ENCODE results near the gene CALHM6. TPM values are rescaled to one million over a fixed set of nuclear protein-coding genes. Genes with fewer than 3 reads are reported as not detected.

CALHM6 gene
- total RNA-seq (2022), result not detected in 2 replicates
- not detected for Bru-seq, nascent RNA
- BruChase-seq, experiment 1, labeled RNA remaining after a 2-hour chase, result not detected
- BruChase-seq, experiment 2, labeled RNA remaining after a 6-hour chase, result not detected
- long read RNA-seq, result 0 reads

DNA sequence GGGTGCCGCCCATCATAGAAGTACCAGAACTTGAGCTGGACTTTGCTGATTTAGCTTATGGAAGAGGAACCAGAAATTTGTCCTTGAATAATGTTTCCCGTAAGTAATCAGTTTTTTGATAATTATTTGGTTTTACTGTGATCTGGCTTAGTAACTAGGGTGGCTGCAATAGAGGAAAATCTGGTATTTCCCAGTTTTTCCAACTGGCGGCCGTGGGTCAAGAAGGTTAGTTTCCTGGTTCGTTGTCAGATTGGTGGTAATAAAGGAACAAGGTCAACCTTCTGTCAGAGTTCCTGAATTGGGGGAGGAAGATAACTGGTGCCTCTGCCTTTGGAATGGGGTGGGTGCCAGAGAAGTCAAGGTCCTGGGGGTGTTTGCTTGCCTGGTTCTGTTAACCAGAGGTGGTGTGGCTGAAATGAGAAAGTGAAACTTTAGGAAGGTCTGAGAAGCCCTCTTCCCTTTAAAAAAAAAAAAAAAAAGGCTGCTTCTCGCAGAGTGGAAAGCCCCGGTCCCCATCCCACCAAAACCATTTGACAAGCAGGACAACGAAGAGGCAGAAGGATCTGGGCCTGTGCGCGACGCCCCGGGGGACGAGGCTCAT is at the start of gene CALHM6:
CALHM6 (plus strand) TSS at position 45 of the 601 bp plus-strand sequence; CDS start at position 600, 555 bp downstream.
- POLR2A ChIA-PET, result no interaction called here
- Mint-ChIP-seq H3K27ac (ENCODE audit: unreplicated experiment) (no peak within 1 kb of the TSS), H3K36me3 (ENCODE audit: insufficient read depth, unreplicated experiment) (no peaks in the 10 kb centered on the region), H3K27me3 (ENCODE audit: insufficient read depth, unreplicated experiment) (peaks cover 28% of the 10 kb centered on the region), H3K4me3 (ENCODE audit: unreplicated experiment) (no peak within 1 kb of the TSS), H3K4me1 (ENCODE audit: low read depth, unreplicated experiment) (no peaks in the 10 kb centered on the region), H3K9me3 (ENCODE audit: unreplicated experiment) (no peaks in the 10 kb centered on the region)
- no TSS peak for BruUV-seq (replicated peaks)
- no peaks in the 10 kb centered on the region for H3K36me3 ChIP-seq (ENCODE audit: control insufficient read depth, insufficient read depth, low read length)
- no peaks in the 10 kb centered on the region for H3K27me3 ChIP-seq (replicated peaks; ENCODE audit: control insufficient read depth, insufficient read depth, low read length)
- H3K9me3 ChIP-seq, result no peaks in the 10 kb centered on the region
- TF ChIP-seq, protein P1, sequence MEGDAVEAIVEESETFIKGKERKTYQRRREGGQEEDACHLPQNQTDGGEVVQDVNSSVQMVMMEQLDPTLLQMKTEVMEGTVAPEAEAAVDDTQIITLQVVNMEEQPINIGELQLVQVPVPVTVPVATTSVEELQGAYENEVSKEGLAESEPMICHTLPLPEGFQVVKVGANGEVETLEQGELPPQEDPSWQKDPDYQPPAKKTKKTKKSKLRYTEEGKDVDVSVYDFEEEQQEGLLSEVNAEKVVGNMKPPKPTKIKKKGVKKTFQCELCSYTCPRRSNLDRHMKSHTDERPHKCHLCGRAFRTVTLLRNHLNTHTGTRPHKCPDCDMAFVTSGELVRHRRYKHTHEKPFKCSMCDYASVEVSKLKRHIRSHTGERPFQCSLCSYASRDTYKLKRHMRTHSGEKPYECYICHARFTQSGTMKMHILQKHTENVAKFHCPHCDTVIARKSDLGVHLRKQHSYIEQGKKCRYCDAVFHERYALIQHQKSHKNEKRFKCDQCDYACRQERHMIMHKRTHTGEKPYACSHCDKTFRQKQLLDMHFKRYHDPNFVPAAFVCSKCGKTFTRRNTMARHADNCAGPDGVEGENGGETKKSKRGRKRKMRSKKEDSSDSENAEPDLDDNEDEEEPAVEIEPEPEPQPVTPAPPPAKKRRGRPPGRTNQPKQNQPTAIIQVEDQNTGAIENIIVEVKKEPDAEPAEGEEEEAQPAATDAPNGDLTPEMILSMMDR (IDR thresholded peaks at IDR 0.05; ENCODE audit: insufficient read depth in 1 of 2, low read depth in 1 of 2, low read length in 1 of 2, severe bottlenecking in 1 of 2, unreplicated experiment in 1 of 2), result no peak
- intact Hi-C loops (cut with micrococcal nuclease; ENCODE audit: unreplicated experiment), result no loop called here
- H3K4me3 ChIP-seq (ENCODE audit: low read depth, low read length), result no peak within 1 kb of the TSS
- H3K4me1 ChIP-seq, result no peaks in the 10 kb centered on the region
- CTCF ChIA-PET, result no interaction called here
- DNase-seq, result no peak

DNA sequence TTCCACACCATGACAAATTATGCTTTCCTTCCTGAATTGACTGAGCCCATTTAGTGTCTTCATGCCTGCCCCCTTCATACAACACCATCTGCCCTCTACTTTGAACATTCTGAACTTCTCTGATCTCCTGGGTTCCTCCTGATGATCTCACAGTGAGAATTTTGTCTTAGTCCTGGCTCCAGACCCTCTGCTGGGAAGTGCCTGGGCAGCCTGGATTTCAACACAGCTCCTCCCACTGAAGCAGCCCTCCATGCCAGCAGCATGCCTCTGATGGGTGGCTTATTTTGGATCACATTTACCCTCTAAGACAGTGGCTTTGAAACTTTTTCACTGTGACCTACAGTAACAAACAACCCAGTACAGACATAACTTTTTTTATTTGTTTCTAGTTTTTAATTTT is 48.9 kb upstream of the CALHM6 start:
- Histone ChIP-seq H3K36me3 (ENCODE audit: control insufficient read depth, insufficient read depth, low read length) (no peaks in the 10 kb centered on the region), H3K9me3 (no peaks in the 10 kb centered on the region), H3K4me1 (no peaks in the 10 kb centered on the region), H3K27me3 (replicated peaks; ENCODE audit: control insufficient read depth, insufficient read depth, low read length) (no peaks in the 10 kb centered on the region; the same call in 1 of the 2 replicates), H3K4me3 (ENCODE audit: low read depth, low read length) (no peak overlapping the region)
- no peaks in the 10 kb centered on the region for H3K36me3 Mint-ChIP-seq (ENCODE audit: insufficient read depth, unreplicated experiment)
- no peak for DNase-seq
- TF ChIP-seq, protein P1 (IDR thresholded peaks at IDR 0.05; ENCODE audit: insufficient read depth in 1 of 2, low read depth in 1 of 2, low read length in 1 of 2, severe bottlenecking in 1 of 2, unreplicated experiment in 1 of 2), result no peak
- BruUV-seq (replicated peaks), result no TSS peak
- intact Hi-C loops (cut with micrococcal nuclease; ENCODE audit: unreplicated experiment), result no loop called here
- ChIA-PET POLR2A (no interaction called here), CTCF (no interaction called here)
- H3K4me3 Mint-ChIP-seq (ENCODE audit: unreplicated experiment), result no peak overlapping the region
- no peaks in the 10 kb centered on the region for H3K4me1 Mint-ChIP-seq (ENCODE audit: low read depth, unreplicated experiment)
- no peaks in the 10 kb centered on the region for H3K9me3 Mint-ChIP-seq (ENCODE audit: unreplicated experiment)
- peaks cover 6% of the 10 kb centered on the region for H3K27me3 Mint-ChIP-seq (ENCODE audit: insufficient read depth, unreplicated experiment)
- H3K27ac Mint-ChIP-seq (ENCODE audit: unreplicated experiment), result no peak overlapping the region

DNA sequence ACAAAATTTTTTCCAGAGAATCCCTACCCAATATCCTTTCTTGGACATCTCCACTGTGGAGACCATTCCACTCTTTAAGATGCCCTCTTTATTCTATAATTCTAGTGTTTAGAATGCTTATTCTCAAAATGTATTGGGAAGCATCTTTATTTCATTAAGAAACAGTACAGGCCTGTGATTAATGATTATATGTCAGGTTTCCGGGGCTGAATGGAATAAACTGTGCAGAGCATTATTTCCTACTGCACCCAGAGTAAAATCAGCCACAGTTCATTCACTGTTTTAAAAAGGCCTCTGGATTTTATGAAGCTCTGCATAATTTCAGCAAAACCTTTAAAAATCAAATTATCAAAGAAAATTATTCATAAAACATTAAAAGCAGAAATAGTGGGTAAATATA is 47.8 kb upstream of the CALHM6 start:
- Mint-ChIP-seq H3K36me3 (ENCODE audit: insufficient read depth, unreplicated experiment) (no peaks in the 10 kb centered on the region), H3K9me3 (ENCODE audit: unreplicated experiment) (no peaks in the 10 kb centered on the region), H3K4me3 (ENCODE audit: unreplicated experiment) (no peak overlapping the region), H3K27ac (ENCODE audit: unreplicated experiment) (no peak overlapping the region), H3K27me3 (ENCODE audit: insufficient read depth, unreplicated experiment) (peaks cover 4% of the 10 kb centered on the region), H3K4me1 (ENCODE audit: low read depth, unreplicated experiment) (no peaks in the 10 kb centered on the region)
- ChIA-PET CTCF (no interaction called here), POLR2A (no interaction called here)
- Histone ChIP-seq H3K4me1 (no peaks in the 10 kb centered on the region), H3K36me3 (ENCODE audit: control insufficient read depth, insufficient read depth, low read length) (no peaks in the 10 kb centered on the region), H3K27me3 (replicated peaks; ENCODE audit: control insufficient read depth, insufficient read depth, low read length) (no peaks in the 10 kb centered on the region; the same call in 1 of the 2 replicates), H3K4me3 (ENCODE audit: low read depth, low read length) (no peak overlapping the region), H3K9me3 (no peaks in the 10 kb centered on the region)
- TF ChIP-seq, protein P1 (IDR thresholded peaks at IDR 0.05; ENCODE audit: insufficient read depth in 1 of 2, low read depth in 1 of 2, low read length in 1 of 2, severe bottlenecking in 1 of 2, unreplicated experiment in 1 of 2), result no peak
- intact Hi-C loops (cut with micrococcal nuclease; ENCODE audit: unreplicated experiment), result no loop called here
- DNase-seq, result no peak
- no TSS peak for BruUV-seq (replicated peaks)
